Measurements from ENCODE around the gene RRAD.

Gene RRAD

DNA sequence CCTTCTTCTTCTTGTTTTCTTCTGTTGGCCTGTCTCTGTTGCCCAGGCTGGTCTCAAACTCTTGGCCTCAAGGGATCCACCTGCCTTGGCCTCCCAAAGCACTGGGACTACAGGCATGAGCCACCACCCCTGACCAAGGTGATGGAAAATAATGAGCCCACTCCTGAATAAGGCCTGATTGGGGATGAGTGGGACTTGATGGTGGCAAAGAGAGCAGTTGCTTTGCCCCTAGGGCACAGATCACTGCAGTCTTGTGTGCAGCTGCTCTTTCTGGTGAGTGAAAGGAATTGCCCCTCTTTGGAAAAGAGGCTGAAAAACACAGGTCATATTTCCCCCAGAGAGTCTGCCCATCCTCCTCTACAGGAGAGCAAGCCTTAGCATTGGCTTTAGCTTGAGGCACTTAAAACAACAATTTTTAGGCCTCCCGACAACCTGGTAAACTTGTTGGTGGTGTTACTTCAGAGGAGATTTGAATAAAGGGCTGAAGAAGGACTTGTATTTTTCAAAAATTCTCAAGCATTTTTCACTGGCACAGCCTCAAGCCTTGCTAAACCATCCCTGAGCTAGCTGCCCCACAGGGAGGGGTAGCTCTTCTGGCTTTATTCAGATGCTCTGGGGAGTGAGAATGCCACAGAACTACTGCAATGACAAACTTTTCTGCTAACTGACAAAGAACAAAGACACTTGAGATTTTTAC lies 51.1 kb downstream of the RRAD start:
- no peak for DNase-seq

- DNase-seq, result no peak
These were observed 51.7 kb downstream of the RRAD start for GRCh38 chr16:66873685-66874055.

DNA sequence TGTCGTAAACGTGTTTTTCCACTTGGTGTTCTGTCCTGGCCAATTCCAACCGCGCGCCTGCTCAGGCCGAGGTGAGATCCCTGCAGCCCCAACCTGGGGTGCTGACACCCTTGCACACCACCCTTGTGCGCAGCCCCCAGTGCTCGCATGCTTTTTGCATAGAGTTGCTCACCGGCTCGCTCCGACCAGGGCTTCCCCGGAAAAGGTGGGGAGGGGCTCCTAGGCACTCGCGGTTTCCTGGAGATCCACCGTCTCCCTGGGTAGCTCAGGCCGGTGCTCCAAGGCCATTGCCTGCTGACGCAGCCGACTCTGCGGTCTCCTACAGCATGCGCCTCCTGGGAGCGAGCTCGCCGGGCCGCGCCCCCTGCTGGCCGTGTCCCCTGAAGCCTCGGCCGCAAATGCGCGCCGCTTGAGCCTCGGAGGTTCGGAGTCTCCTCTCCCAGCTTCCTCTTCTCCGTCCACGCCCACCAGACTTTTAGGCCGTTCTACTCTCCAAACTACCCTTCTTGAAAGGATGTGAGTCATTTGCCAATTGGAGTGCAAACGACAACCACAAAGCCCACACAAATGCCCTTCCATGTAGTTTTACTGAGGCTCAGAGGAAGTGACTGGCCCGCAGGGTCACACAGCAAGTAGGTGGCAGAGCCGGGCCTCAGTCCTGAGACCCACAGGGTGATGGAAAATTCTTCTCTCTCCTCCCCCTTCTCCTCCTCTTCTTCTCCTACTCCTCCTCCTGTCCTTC lies 52.2 kb downstream of the RRAD start:
- peak; percentile 94 for DNase-seq

GRCh38 chr16:66872559-66872942 lies 52.8 kb downstream of the RRAD start:
- DNase-seq, result no peak

- no peak for DNase-seq
These were observed 53.5 kb downstream of the RRAD start for GRCh38 chr16:66871840-66872239.
